Endothelial cell of umbilical vein (primary cell): ENCODE measurements around the gene MRPL27. TPM values are rescaled to one million over a fixed set of nuclear protein-coding genes. Genes with fewer than 3 reads are reported as not detected.

Experiments
- BruUV-seq: library from RNA; stranded (reverse); fragments of 400-500 nt; replicated peaks from 2 replicates; lab custom pipeline; 2021; lab: Mats Ljungman, UMichigan
- CTCF ChIA-PET: fragments of 300-600, 350-600 bp; sonication (Branson Sonifier 250); formaldehyde crosslinking; loops from one replicate; lab custom pipeline; 2021; ENCODE audit warnings: antibody characterized with exemption, inconsistent platforms; lab: Charles Lee
- POLR2A ChIA-PET: fragments of 300-600, 350-600 bp; sonication (Branson Sonifier 250); formaldehyde crosslinking; loops from one replicate; lab custom pipeline; 2021; ENCODE audit warnings: antibody characterized with exemption, inconsistent platforms; lab: Charles Lee
- DNase-seq: peaks from one replicate; pipeline ENCODE4 v3.0.0-alpha.2; 2011; ENCODE audit warnings: low read depth, low spot score
- FAIRE-seq: peaks from 2 replicates; lab custom pipeline; 2011; peaks lifted over from hg19 to GRCh38; lab: Jason Lieb, UNC
- H2AFZ ChIP-seq: 2 replicates; pipeline ENCODE4 v1.6.0; 2012; ENCODE audit warnings: low read depth, low read length, control low read depth, inconsistent platforms
- H3K27ac ChIP-seq: 2 replicates; pipeline ENCODE4 v1.5.1; 2011; ENCODE audit warnings: low read depth, mild to moderate bottlenecking, control low read depth, low read length, moderate library complexity; ENCODE audit not compliant: insufficient read depth
- H3K27me3 ChIP-seq, 2 experiments: 2 replicates each; pipeline versions ENCODE4 v1.6.0 to v1.6.1; 2011; ENCODE audit warnings: low read length in 2 of 2, mixed read lengths in 1 of 2; ENCODE audit not compliant: control insufficient read depth in 2 of 2, insufficient read depth in 2 of 2
- H3K36me3 ChIP-seq, 2 experiments: 2 replicates in 1 of 2; 3 replicates in 1 of 2; pipeline ENCODE4 v1.5.1; 2011; ENCODE audit warnings: low read length in 2 of 2, mild to moderate bottlenecking in 1 of 2, moderate library complexity in 1 of 2; ENCODE audit not compliant: control insufficient read depth in 2 of 2, insufficient read depth in 2 of 2; ENCODE audit errors: extremely low read depth in 1 of 2
- H3K4me1 ChIP-seq: 3 replicates; pipeline ENCODE4 v1.5.1; 2011; ENCODE audit warnings: mild to moderate bottlenecking, low read length; ENCODE audit not compliant: control insufficient read depth, insufficient read depth; ENCODE audit errors: extremely low read depth
- H3K4me2 ChIP-seq: 2 replicates; pipeline ENCODE4 v1.6.1; 2011; ENCODE audit warnings: low read length, control low read depth, mixed read lengths; ENCODE audit not compliant: insufficient read depth
- H3K4me3 ChIP-seq, 3 experiments: fragments of 200-600 bp in 1 of 3; sonication (generic), shearing (Covaris generic) in 1 of 3; replicated peaks in 1 of 3; 2 replicates each; pipeline ENCODE4 v1.5.1; 2011 to 2016; ENCODE audit warnings: control low read depth in 3 of 3, low read length in 3 of 3, mild to moderate bottlenecking in 2 of 3, inconsistent platforms in 1 of 3, low read depth in 1 of 3, moderate library complexity in 1 of 3; ENCODE audit not compliant: insufficient read depth in 1 of 3
- H3K79me2 ChIP-seq: 2 replicates; pipeline ENCODE4 v1.6.0; 2012; ENCODE audit warnings: low read length, inconsistent platforms; ENCODE audit not compliant: control insufficient read depth, insufficient read depth
- H3K9ac ChIP-seq: replicated peaks from 2 replicates; pipeline ENCODE3; 2011; ENCODE audit warnings: low read length, control low read depth; ENCODE audit not compliant: insufficient read depth; ENCODE audit errors: extremely low read depth
- H3K9me1 ChIP-seq: replicated peaks from 3 replicates; pipeline ENCODE4 v1.6.0; 2011; ENCODE audit warnings: mild to moderate bottlenecking, low read length; ENCODE audit not compliant: control insufficient read depth, insufficient read depth; ENCODE audit errors: extremely low read depth
- H3K9me3 ChIP-seq: replicated peaks from 2 replicates; pipeline ENCODE4 v1.5.1; 2012; ENCODE audit warnings: low read length, inconsistent platforms; ENCODE audit not compliant: control insufficient read depth, insufficient read depth
- H4K20me1 ChIP-seq: replicated peaks from 2 replicates; pipeline ENCODE3; 2011; ENCODE audit warnings: mild to moderate bottlenecking, low read length; ENCODE audit not compliant: control insufficient read depth, insufficient read depth; ENCODE audit errors: extremely low read depth
- EZH2 ChIP-seq: IDR thresholded peaks from 2 replicates; pipeline ENCODE4 v1.6.1; 2012; ENCODE audit warnings: borderline replicate concordance, low read depth, mild to moderate bottlenecking, moderate library complexity, low read length, inconsistent platforms; ENCODE audit not compliant: severe bottlenecking
- FOS ChIP-seq: IDR thresholded peaks from 2 replicates; pipeline ENCODE4 v1.6.1; 2011; ENCODE audit warnings: mild to moderate bottlenecking, low read length, moderate library complexity, borderline replicate concordance; ENCODE audit not compliant: insufficient read depth
- GATA2 ChIP-seq: IDR thresholded peaks from 2 replicates; pipeline ENCODE4 v1.7.0; 2011; ENCODE audit warnings: low read depth, mild to moderate bottlenecking, moderate library complexity, mixed read lengths, low read length; ENCODE audit not compliant: insufficient read length, insufficient read depth
- JUN ChIP-seq: IDR thresholded peaks from 2 replicates; pipeline ENCODE4 v1.6.1; 2011; ENCODE audit warnings: borderline replicate concordance, low read depth; ENCODE audit not compliant: insufficient read length, insufficient read depth
- MYC ChIP-seq: IDR thresholded peaks from one replicate; pipeline ENCODE4 v1.6.1; 2011; ENCODE audit warnings: mild to moderate bottlenecking, low read depth, low read length
- POLR2A ChIP-seq: IDR thresholded peaks from 2 replicates; pipeline ENCODE4 v1.6.1; 2012; ENCODE audit warnings: low read depth, mild to moderate bottlenecking, control low read depth, low read length
- POLR2AphosphoS5 ChIP-seq: IDR thresholded peaks from 2 replicates; pipeline ENCODE4 v1.6.1; 2012; ENCODE audit warnings: low read depth, mild to moderate bottlenecking, control low read depth, low read length, moderate library complexity; ENCODE audit not compliant: insufficient read depth
- dilution Hi-C: fragments of 300-500 bp; cut with MboI; formaldehyde crosslinking; loops from one replicate; pipeline ENCODE4 v1.15.0; 2019; ENCODE audit warnings: low sequenced_read_pairs; ENCODE audit not compliant: extremely low pct_ligation_motif_present
- intact Hi-C: fragments of 100-400 bp; cut with micrococcal nuclease; formaldehyde crosslinking; loops from one replicate; pipeline ENCODE4 v1.10.0; 2022
- polyA plus RNA-seq, 4 experiments: library from polyadenylated mRNA; depleted of rRNA in 3 of 4; stranded (reverse) in 3 of 4; unstranded in 1 of 4; fragments of >200 nt; gene quantifications; 2 replicates each; pipeline versions ENCODE4 v1.2.1 to v1.2.3, GENCODE V29; 2011 to 2012; ENCODE audit warnings: missing spikeins in 1 of 4
- total RNA-seq: library from RNA; stranded (reverse); gene quantifications from 2 replicates; pipeline ENCODE4 v1.2.3, GENCODE V29; 2021
- TF ChIP-seq, protein P1 (sequence below), 2 donors: IDR thresholded peaks; 1 replicate in 1 of 2; 2 replicates in 1 of 2; pipeline ENCODE4 v1.5.1; 2011; ENCODE audit warnings: low read length in 2 of 2, mild to moderate bottlenecking in 2 of 2, moderate library complexity in 2 of 2, control low read depth in 1 of 2, inconsistent platforms in 1 of 2, low read depth in 1 of 2; ENCODE audit not compliant: insufficient read depth in 1 of 2; ENCODE audit errors: extremely low read depth in 1 of 2
- TF ChIP-seq, protein P2 (sequence below): IDR thresholded peaks from 2 replicates; pipeline ENCODE4 v1.6.1; 2011; ENCODE audit not compliant: insufficient read depth, insufficient read length

MRPL27 gene
- total and polyA plus RNA-seq, 2 donors (not counting 3 experiments of a cell fraction or from before 2014, with no cell fraction given) = 76.2 to 158 TPM

DNA sequence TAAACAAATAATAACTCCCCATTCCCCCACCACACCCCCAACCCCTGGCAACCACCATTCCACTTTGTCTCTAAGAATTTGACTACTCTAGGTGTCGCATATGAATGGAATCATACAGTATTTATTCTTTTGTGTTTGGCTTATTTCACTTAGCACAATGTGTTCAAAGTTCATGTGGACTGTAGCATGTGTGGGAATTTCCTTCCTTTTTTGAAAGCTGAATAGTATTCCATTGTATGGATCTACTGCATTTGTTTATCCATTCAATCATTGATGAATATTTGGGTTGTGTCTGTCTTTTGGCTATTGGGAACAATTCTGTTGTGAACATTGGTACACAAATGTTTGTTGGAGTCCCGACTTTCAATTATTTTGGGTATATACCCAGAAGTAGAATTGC, 49.8 kb upstream of the MRPL27 start:
- no TSS peak for BruUV-seq
- no peak for DNase-seq
- ChIA-PET CTCF (interaction anchor here (1.7 to 2.4 kb wide), 2 partner anchors 24 to 25 kb away, joined by 7 to 21 read pairs; partner anchors contain the start of gene LRRC59), POLR2A (no interaction called here)
- Histone ChIP-seq H4K20me1 (no peaks in the 10 kb centered on the region), H3K9me3 (no peaks in the 10 kb centered on the region), H3K4me2 (no peak overlapping the region), H3K27me3 (no peaks in the 10 kb centered on the region), H3K4me3 (no peak overlapping the region), H2AFZ (no peak overlapping the region), H3K27ac (no peak overlapping the region), H3K36me3 (no peaks in the 10 kb centered on the region), H3K4me1 (peaks cover 41% of the 10 kb centered on the region), H3K9ac (no peak overlapping the region), H3K79me2 (no peaks in the 10 kb centered on the region), H3K9me1 (no peaks in the 10 kb centered on the region)
- no peak for FAIRE-seq
- no peak for TF ChIP-seq MYC
- TF ChIP-seq GATA2 = no peak
- TF ChIP-seq, protein P1, sequence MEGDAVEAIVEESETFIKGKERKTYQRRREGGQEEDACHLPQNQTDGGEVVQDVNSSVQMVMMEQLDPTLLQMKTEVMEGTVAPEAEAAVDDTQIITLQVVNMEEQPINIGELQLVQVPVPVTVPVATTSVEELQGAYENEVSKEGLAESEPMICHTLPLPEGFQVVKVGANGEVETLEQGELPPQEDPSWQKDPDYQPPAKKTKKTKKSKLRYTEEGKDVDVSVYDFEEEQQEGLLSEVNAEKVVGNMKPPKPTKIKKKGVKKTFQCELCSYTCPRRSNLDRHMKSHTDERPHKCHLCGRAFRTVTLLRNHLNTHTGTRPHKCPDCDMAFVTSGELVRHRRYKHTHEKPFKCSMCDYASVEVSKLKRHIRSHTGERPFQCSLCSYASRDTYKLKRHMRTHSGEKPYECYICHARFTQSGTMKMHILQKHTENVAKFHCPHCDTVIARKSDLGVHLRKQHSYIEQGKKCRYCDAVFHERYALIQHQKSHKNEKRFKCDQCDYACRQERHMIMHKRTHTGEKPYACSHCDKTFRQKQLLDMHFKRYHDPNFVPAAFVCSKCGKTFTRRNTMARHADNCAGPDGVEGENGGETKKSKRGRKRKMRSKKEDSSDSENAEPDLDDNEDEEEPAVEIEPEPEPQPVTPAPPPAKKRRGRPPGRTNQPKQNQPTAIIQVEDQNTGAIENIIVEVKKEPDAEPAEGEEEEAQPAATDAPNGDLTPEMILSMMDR (IDR thresholded peaks at IDR 0.05; ENCODE audit: extremely low read depth in 1 of 2, insufficient read depth in 1 of 2, low read depth in 1 of 2, low read length in 2 of 2) = no peak
- TF ChIP-seq JUN = no peak
- no peak for TF ChIP-seq EZH2
- no peak for TF ChIP-seq POLR2AphosphoS5
- TF ChIP-seq FOS = no peak
- no peak for TF ChIP-seq POLR2A
- TF ChIP-seq, protein P2, sequence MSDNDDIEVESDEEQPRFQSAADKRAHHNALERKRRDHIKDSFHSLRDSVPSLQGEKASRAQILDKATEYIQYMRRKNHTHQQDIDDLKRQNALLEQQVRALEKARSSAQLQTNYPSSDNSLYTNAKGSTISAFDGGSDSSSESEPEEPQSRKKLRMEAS = no peak
- dilution Hi-C loops (no loop called here), intact Hi-C loops (no loop called here)
